ENCODE measurements around the gene ATOH1. TPM values are rescaled to one million over a fixed set of nuclear protein-coding genes. Genes with fewer than 3 reads are reported as not detected.

ATOH1 gene
- total RNA-seq, 1 experiment from 2014 or later, result not detected

GRCh38 chr4:93814722-93815121 is 13.8 kb upstream of the ATOH1 start:
- Histone ChIP-seq H3K27me3 (ENCODE audit: insufficient read depth, low read length) (no peaks in the 10 kb centered on the region), H3K4me2 (ENCODE audit: insufficient read depth, insufficient read length, low read length) (no peak overlapping the region), H3T11ph (ENCODE audit: low read length) (no peak overlapping the region), H2AFZ (ENCODE audit: low read length) (no peak overlapping the region), H2BK120ac (ENCODE audit: low read depth, low read length, poor library complexity, severe bottlenecking) (no peak overlapping the region), H3K9ac (ENCODE audit: extremely low read depth, insufficient read length, low read length) (no peak overlapping the region), H3K79me1 (ENCODE audit: insufficient read depth, low read depth, low read length, poor library complexity, severe bottlenecking) (no peaks in the 10 kb centered on the region), H2BK5ac (ENCODE audit: insufficient read length, low read length) (no peak overlapping the region), H3K18ac (ENCODE audit: insufficient read length, low read depth, low read length) (no peak overlapping the region), H3K23ac (ENCODE audit: insufficient read length, low read depth, low read length) (no peak overlapping the region), H3K9me3 (ENCODE audit: control insufficient read depth, low read depth, low read length) (no peaks in the 10 kb centered on the region), H2BK12ac (ENCODE audit: insufficient read length, low read depth, low read length) (no peak overlapping the region), H3K56ac (ENCODE audit: insufficient read length, low read depth, low read length) (no peak overlapping the region), H3K23me2 (ENCODE audit: insufficient read length, low read depth, low read length, poor library complexity, severe bottlenecking) (no peaks in the 10 kb centered on the region), H2BK15ac (ENCODE audit: low read depth, low read length) (no peak overlapping the region), H3K4ac (ENCODE audit: low read depth, low read length) (no peak overlapping the region), H4K8ac (replicated peaks; ENCODE audit: insufficient read length, low read depth, low read length) (no peak overlapping the region), H4K20me1 (ENCODE audit: control insufficient read depth, insufficient read depth, insufficient read length) (no peaks in the 10 kb centered on the region), H4K91ac (ENCODE audit: insufficient read length, low read depth, low read length) (no peak overlapping the region), H3K27ac (ENCODE audit: insufficient read length, low read depth, low read length) (no peak overlapping the region), H3K79me2 (ENCODE audit: insufficient read depth, low read length) (no peaks in the 10 kb centered on the region), H2AK5ac (ENCODE audit: insufficient read length, low read length) (no peak overlapping the region), H3K4me1 (ENCODE audit: insufficient read depth, low read length) (peaks cover 7% of the 10 kb centered on the region; the same call in 1 of the 2 replicates), H2BK20ac (ENCODE audit: low read depth, low read length, poor library complexity, severe bottlenecking) (no peak overlapping the region), H4K5ac (ENCODE audit: insufficient read length, low read depth, low read length) (no peak overlapping the region), H3K14ac (ENCODE audit: insufficient read depth, low read length) (no peak overlapping the region)
- WGBS (ENCODE audit: extremely low coverage, insufficient read length, low lambda C conversion rate), result no CpG with 5 or more reads among the region's 4 CpGs
- no peak for DNase-seq
- no peak overlapping the region for H3K4me3 Mint-ChIP-seq
- peaks cover 8 to 13% of the 10 kb centered on the region in 2 experiments for H3K4me1 Mint-ChIP-seq
- no peak for TF ChIP-seq CTCF (conservative IDR thresholded peaks at IDR 0.05)
- H3K27ac Mint-ChIP-seq, result no peak overlapping the region; a peak in 1 of 7 replicates
- H3K27me3 Mint-ChIP-seq (ENCODE audit: low read depth), result peaks cover 29% of the 10 kb centered on the region
- H3K36me3 Mint-ChIP-seq (ENCODE audit: insufficient read depth in 1 of 3, low read depth in 3 of 3), result no peaks in the 10 kb centered on the region
- no peaks in the 10 kb centered on the region for H3K9me3 Mint-ChIP-seq

Data from H9 (cell line).